IMR-90 (cell line): Measurements from ENCODE around the gene TNS1. TPM values are rescaled to one million over a fixed set of nuclear protein-coding genes. Genes with fewer than 3 reads are reported as not detected.

Experiments used
- ATAC-seq: fragments of 200-7000 bp; cut with Tn5 transposase; 2 replicates; pipeline ENCODE4 v1.9.1; 2020; ENCODE audit warnings: low read depth, mild to moderate bottlenecking, moderate library complexity
- BruUV-seq: library from RNA; stranded (reverse); fragments of 400-500 nt; replicated peaks from 2 replicates; lab custom pipeline; 2021; lab: Mats Ljungman, UMichigan
- CTCF ChIA-PET: fragments of 300-600 bp; formaldehyde crosslinking; extraction: SDS; loops from one replicate; lab custom pipeline; 2021; ENCODE audit warnings: antibody characterized with exemption; lab: Yijun Ruan, JAX
- POLR2A ChIA-PET: fragments of 300-600 bp; sonication (Branson Sonifier 250); formaldehyde crosslinking; loops from one replicate; lab custom pipeline; 2022; ENCODE audit warnings: antibody characterized with exemption; ENCODE audit not compliant: unreplicated experiment; lab: Charles Lee
- DNase-seq: peaks from one replicate; pipeline ENCODE4 v3.0.0; 2013
- H2AFZ ChIP-seq: replicated peaks from 2 replicates; pipeline ENCODE3; 2013; ENCODE audit warnings: low read length, mild to moderate bottlenecking; ENCODE audit not compliant: poor library complexity
- H2AK5ac ChIP-seq: 2 replicates; pipeline ENCODE4 v1.6.1; 2013; ENCODE audit warnings: low read depth, low read length, inconsistent platforms
- H2AK9ac ChIP-seq: replicated peaks from 2 replicates; pipeline ENCODE3; 2013; ENCODE audit warnings: mild to moderate bottlenecking, low read depth, low read length, moderate library complexity; ENCODE audit not compliant: poor library complexity
- H2BK120ac ChIP-seq: 2 replicates; pipeline ENCODE4 v1.6.1; 2013; ENCODE audit warnings: low read depth, low read length, inconsistent platforms
- H2BK15ac ChIP-seq: 3 replicates; pipeline ENCODE4 v1.6.1; 2013; ENCODE audit warnings: low read depth, low read length, inconsistent platforms
- H2BK20ac ChIP-seq: 2 replicates; pipeline ENCODE4 v1.6.1; 2013; ENCODE audit warnings: low read depth, mild to moderate bottlenecking, inconsistent platforms, low read length, moderate library complexity
- H2BK5ac ChIP-seq: 2 replicates; pipeline ENCODE4 v1.6.1; 2013; ENCODE audit warnings: mild to moderate bottlenecking, low read depth, low read length, inconsistent platforms; ENCODE audit not compliant: poor library complexity, severe bottlenecking
- H3K14ac ChIP-seq: replicated peaks from 2 replicates; pipeline ENCODE4 v1.6.1; 2013; ENCODE audit warnings: low read depth, low read length, inconsistent platforms
- H3K18ac ChIP-seq: 2 replicates; pipeline ENCODE4 v1.6.1; 2013; ENCODE audit warnings: low read depth, low read length, control low read depth
- H3K23ac ChIP-seq: 2 replicates; pipeline ENCODE4 v1.6.1; 2013; ENCODE audit warnings: low read depth, low read length, inconsistent platforms
- H3K27ac ChIP-seq: 2 replicates; pipeline ENCODE4 v1.5.1; 2013; ENCODE audit warnings: mild to moderate bottlenecking, control low read depth, low read length; ENCODE audit not compliant: insufficient read depth
- H3K27me3 ChIP-seq: 2 replicates; pipeline ENCODE4 v1.6.1; 2013; ENCODE audit warnings: low read length; ENCODE audit not compliant: control insufficient read depth, insufficient read depth
- H3K36me3 ChIP-seq: 2 replicates; pipeline ENCODE4 v1.6.1; 2013; ENCODE audit warnings: low read length, mixed read lengths; ENCODE audit not compliant: control insufficient read depth, insufficient read depth
- H3K4ac ChIP-seq: 2 replicates; pipeline ENCODE4 v1.6.1; 2013; ENCODE audit warnings: low read depth, low read length, inconsistent platforms
- H3K4me1 ChIP-seq: 2 replicates; pipeline ENCODE4 v1.6.1; 2013; ENCODE audit warnings: low read length, mixed read lengths; ENCODE audit not compliant: control insufficient read depth, insufficient read depth
- H3K4me2 ChIP-seq: 2 replicates; pipeline ENCODE4 v1.6.1; 2013; ENCODE audit warnings: low read depth, mild to moderate bottlenecking, control low read depth, low read length, moderate library complexity
- H3K4me3 ChIP-seq: 2 replicates; pipeline ENCODE4 v1.5.1; 2013; ENCODE audit warnings: low read depth, mild to moderate bottlenecking, control low read depth, low read length, moderate library complexity; ENCODE audit not compliant: insufficient read depth
- H3K56ac ChIP-seq: 2 replicates; pipeline ENCODE4 v1.6.1; 2013; ENCODE audit warnings: low read length, inconsistent platforms; ENCODE audit not compliant: insufficient read depth; ENCODE audit errors: extremely low read depth
- H3K79me1 ChIP-seq, 2 experiments: 2 replicates each; pipeline ENCODE4 v1.6.1; 2013; ENCODE audit warnings: low read length in 2 of 2, inconsistent platforms in 1 of 2, low read depth in 1 of 2
- H3K9ac ChIP-seq: 2 replicates; pipeline ENCODE4 v1.6.1; 2013; ENCODE audit warnings: low read depth, low read length, control low read depth
- H3K9me1 ChIP-seq: 2 replicates; pipeline ENCODE4 v1.6.1; 2013; ENCODE audit warnings: low read length, inconsistent platforms; ENCODE audit not compliant: insufficient read depth
- H3K9me3 ChIP-seq: 2 replicates; pipeline ENCODE4 v1.6.1; 2013; ENCODE audit warnings: low read length; ENCODE audit not compliant: control insufficient read depth, insufficient read depth
- H4K20me1 ChIP-seq: 2 replicates; pipeline ENCODE4 v1.6.1; 2013; ENCODE audit warnings: low read length, inconsistent platforms; ENCODE audit not compliant: insufficient read depth
- H4K5ac ChIP-seq: 2 replicates; pipeline ENCODE4 v1.6.1; 2013; ENCODE audit warnings: mild to moderate bottlenecking, low read depth, low read length, control low read depth
- H4K8ac ChIP-seq, 2 experiments: 2 replicates each; pipeline ENCODE4 v1.6.1; 2013; ENCODE audit warnings: low read depth in 2 of 2, low read length in 2 of 2, control low read depth in 1 of 2, inconsistent platforms in 1 of 2
- H4K91ac ChIP-seq: 2 replicates; pipeline ENCODE4 v1.6.1; 2013; ENCODE audit warnings: low read depth, low read length, inconsistent platforms; ENCODE audit not compliant: insufficient read depth
- CEBPB ChIP-seq: IDR thresholded peaks from 2 replicates; pipeline ENCODE4 v1.6.1; 2012; ENCODE audit warnings: low read depth, low read length, improper control_type of control experiment
- MAZ ChIP-seq: IDR thresholded peaks from 2 replicates; pipeline ENCODE4 v1.6.1; 2012; ENCODE audit warnings: low read depth, mild to moderate bottlenecking, low read length, improper control_type of control experiment, moderate library complexity, borderline replicate concordance
- MXI1 ChIP-seq: IDR thresholded peaks from 2 replicates; pipeline ENCODE4 v1.6.1; 2012; ENCODE audit warnings: low read depth, mild to moderate bottlenecking, low read length, moderate library complexity, borderline replicate concordance
- SMC3 ChIP-seq: fragments of 150-350 bp; IDR thresholded peaks from 2 replicates; pipeline ENCODE4 v1.6.1; 2016; ENCODE audit warnings: low read depth, mild to moderate bottlenecking, antibody characterized with exemption, low read length, moderate library complexity
- WGBS, 2 experiments: methylation state at CpG; one replicate each; pipeline versions ENCODE4 v1.1.5 to v1.1.7; 2013; ENCODE audit warnings: missing lambda C conversion rate in 2 of 2; ENCODE audit not compliant: insufficient read length in 1 of 2; ENCODE audit errors: extremely low coverage in 2 of 2; 5-methylcytosine and 5-hydroxymethylcytosine counted together
- dilution Hi-C: fragments of 300-500 bp; cut with HindIII; formaldehyde crosslinking; loops from one replicate; pipeline ENCODE4 v1.14.3; 2018; ENCODE audit warnings: low sequenced_read_pairs; ENCODE audit not compliant: unreplicated experiment
- in situ Hi-C: fragments of 300-500 bp; cut with MboI; formaldehyde crosslinking; loops from 3 replicates; pipeline ENCODE4 v1.14.3; 2019; ENCODE audit warnings: low sequenced_read_pairs, inconsistent platforms, mixed read lengths
- intact Hi-C: fragments of 100-400 bp; cut with micrococcal nuclease; formaldehyde crosslinking; loops from 2 replicates; pipeline ENCODE4 v1.10.0; 2022
- polyA plus RNA-seq, 3 experiments: library from polyadenylated mRNA; depleted of rRNA; stranded (reverse); fragments of >200 nt; gene quantifications; 2 replicates each; pipeline ENCODE4 v1.2.3, GENCODE V29; 2012; ENCODE audit warnings: low replicate concordance in 1 of 3
- total RNA-seq: library from RNA; depleted of rRNA; stranded (reverse); fragments of >200 nt; gene quantifications from 2 replicates; pipeline ENCODE4 v1.2.3, GENCODE V29; 2012

TNS1 gene
- total and polyA plus RNA-seq, 2 of the 4 experiments (the other 2 are of a cell fraction): 41.1 to 45.2 TPM

DNA sequence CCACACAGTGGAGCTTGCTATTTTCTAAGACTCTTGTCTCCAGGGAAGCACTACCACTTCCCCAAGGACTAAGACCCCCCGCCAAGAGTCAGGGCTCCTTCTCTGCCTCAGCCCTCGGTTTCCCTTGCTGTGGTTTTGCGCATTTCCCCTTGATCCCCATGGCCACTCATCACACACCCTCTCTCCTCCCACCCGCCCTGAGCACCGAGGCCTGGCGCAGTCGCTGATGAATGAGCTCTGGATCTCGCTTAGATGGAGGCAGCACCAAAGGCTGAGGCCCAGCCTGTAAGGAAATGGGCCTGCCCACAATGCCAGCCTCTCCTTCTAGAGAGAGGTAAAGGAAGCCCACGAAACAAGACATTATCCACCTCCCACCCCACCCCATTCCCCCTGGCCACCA, 96.9 kb downstream of the TNS1 start:
- H3K23ac ChIP-seq: no peak overlapping the region
- no peak overlapping the region for H2BK5ac ChIP-seq
- no TSS peak for BruUV-seq
- H3K79me1 ChIP-seq: peaks cover 26 to 74% of the 10 kb centered on the region in 2 experiments; a peak in 3 of 4 replicates
- POLR2A ChIA-PET: no interaction called here
- H3K4me1 ChIP-seq: peaks cover 48% of the 10 kb centered on the region
- peaks cover 19% of the 10 kb centered on the region for H4K20me1 ChIP-seq
- no peak overlapping the region for H2BK20ac ChIP-seq
- no peaks in the 10 kb centered on the region for H3K27me3 ChIP-seq
- H4K91ac ChIP-seq: no peak overlapping the region
- no peak overlapping the region for H3K14ac ChIP-seq
- dilution Hi-C loops (no loop called here), in situ Hi-C loops (no loop called here), intact Hi-C loops (no loop called here)
- H3K56ac ChIP-seq: no peak overlapping the region
- no peak overlapping the region for H4K5ac ChIP-seq
- no peak overlapping the region for H2AK5ac ChIP-seq
- H3K9me3 ChIP-seq: no peaks in the 10 kb centered on the region
- peaks cover 35% of the 10 kb centered on the region for H3K9me1 ChIP-seq
- no peak overlapping the region for H2AK9ac ChIP-seq
- no peak overlapping the region for H3K4me3 ChIP-seq
- no peak overlapping the region for H3K9ac ChIP-seq
- DNase-seq: no peak
- H4K8ac ChIP-seq: no peak overlapping the region
- H3K36me3 ChIP-seq: peaks cover 7% of the 10 kb centered on the region
- no peak overlapping the region for H3K18ac ChIP-seq
- H3K4ac ChIP-seq: no peak overlapping the region
- no peak overlapping the region for H3K4me2 ChIP-seq
- H2BK15ac ChIP-seq: no peak overlapping the region
- no CpG with 5 or more reads among the region's 9 CpGs for whole genome bisulfite sequencing, 2 experiments
- no peak overlapping the region for H2AFZ ChIP-seq
- CTCF ChIA-PET: no interaction called here
- no peak overlapping the region for H3K27ac ChIP-seq
- ATAC-seq: no peak
- no peak overlapping the region for H2BK120ac ChIP-seq
- TF ChIP-seq CEBPB (no peak), MAZ (no peak), SMC3 (no peak), MXI1 (no peak)
